NCI-H1048 (cell line): Measurements from ENCODE around the gene ANKRD27.

Source experiments
- DNase-seq: peaks from one replicate; lab custom pipeline; 2025; lab: John Stamatoyannopoulos, UW

Gene ANKRD27

GRCh38 chr19:32550666-32551065 lies 124.3 kb downstream of the ANKRD27 start:
- no peak for DNase-seq
